HEK293T (cell line): ENCODE data around the gene MAPKAPK3.

Experiments used
- CTCF ChIA-PET: fragments of 350-600 bp; formaldehyde crosslinking; extraction: SDS; loops from one replicate; lab custom pipeline; 2021; ENCODE audit warnings: antibody characterized with exemption, inconsistent platforms; lab: Yijun Ruan, JAX
- POLR2A ChIA-PET: fragments of 350-600 bp; formaldehyde crosslinking; extraction: SDS; loops from one replicate; lab custom pipeline; 2020; ENCODE audit warnings: antibody characterized with exemption, inconsistent platforms; lab: Yijun Ruan, JAX
- DNase-seq: peaks from one replicate; pipeline ENCODE4 v3.0.0; 2012; ENCODE audit warnings: mixed read lengths; ENCODE audit errors: extremely low spot score
- ARNT ChIP-seq: fragments of 450-650 bp; IDR thresholded peaks from 2 replicates; pipeline ENCODE4 v1.6.1; 2017; ENCODE audit warnings: mild to moderate bottlenecking
- BHLHE40 ChIP-seq: fragments of 450-650 bp; IDR thresholded peaks from 2 replicates; pipeline ENCODE4 v1.6.1; 2016; ENCODE audit warnings: mild to moderate bottlenecking, moderate library complexity, borderline replicate concordance
- CTBP1 ChIP-seq: fragments of 450-650 bp; IDR thresholded peaks from 2 replicates; pipeline ENCODE4 v1.6.1; 2016; ENCODE audit warnings: borderline replicate concordance
- ELF4 ChIP-seq: fragments of 450-650 bp; IDR thresholded peaks from 2 replicates; pipeline ENCODE4 v1.6.1; 2017; ENCODE audit warnings: antibody characterized with exemption
- FOXA1 ChIP-seq: fragments of 450-650 bp; IDR thresholded peaks from 2 replicates; pipeline ENCODE4 v1.6.1; 2016; ENCODE audit warnings: mild to moderate bottlenecking
- FOXK2 ChIP-seq: fragments of 450-650 bp; IDR thresholded peaks from 2 replicates; pipeline ENCODE4 v1.6.1; 2016; ENCODE audit warnings: mild to moderate bottlenecking
- FOXM1 ChIP-seq: fragments of 450-650 bp; IDR thresholded peaks from 2 replicates; pipeline ENCODE4 v1.6.1; 2017; ENCODE audit warnings: mild to moderate bottlenecking, borderline replicate concordance
- HDGF ChIP-seq: fragments of 450-650 bp; IDR thresholded peaks from 2 replicates; pipeline ENCODE4 v1.6.1; 2017; ENCODE audit warnings: antibody characterized with exemption, borderline replicate concordance
- L3MBTL2 ChIP-seq: fragments of 450-650 bp; conservative IDR thresholded peaks from 2 replicates; pipeline ENCODE4 v1.6.1; 2016; ENCODE audit warnings: mild to moderate bottlenecking
- LEF1 ChIP-seq: fragments of 450-650 bp; IDR thresholded peaks from 2 replicates; pipeline ENCODE4 v1.6.1; 2017; ENCODE audit warnings: mild to moderate bottlenecking, borderline replicate concordance
- NFRKB ChIP-seq: fragments of 450-650 bp; IDR thresholded peaks from 2 replicates; pipeline ENCODE4 v1.6.1; 2016; ENCODE audit warnings: mild to moderate bottlenecking, moderate library complexity
- PKNOX1 ChIP-seq: fragments of 450-650 bp; IDR thresholded peaks from 2 replicates; pipeline ENCODE4 v1.6.1; 2016
- SP1 ChIP-seq: fragments of 450-650 bp; IDR thresholded peaks from 2 replicates; pipeline ENCODE4 v1.6.1; 2017
- SUZ12 ChIP-seq: fragments of 450-650 bp; IDR thresholded peaks from 2 replicates; pipeline ENCODE4 v1.6.1; 2016; ENCODE audit warnings: mild to moderate bottlenecking
- TARDBP ChIP-seq: fragments of 450-650 bp; IDR thresholded peaks from 2 replicates; pipeline ENCODE4 v1.6.1; 2016
- ZNF384 ChIP-seq: fragments of 450-650 bp; IDR thresholded peaks from 2 replicates; pipeline ENCODE4 v1.6.1; 2016

The MAPKAPK3 gene

DNA sequence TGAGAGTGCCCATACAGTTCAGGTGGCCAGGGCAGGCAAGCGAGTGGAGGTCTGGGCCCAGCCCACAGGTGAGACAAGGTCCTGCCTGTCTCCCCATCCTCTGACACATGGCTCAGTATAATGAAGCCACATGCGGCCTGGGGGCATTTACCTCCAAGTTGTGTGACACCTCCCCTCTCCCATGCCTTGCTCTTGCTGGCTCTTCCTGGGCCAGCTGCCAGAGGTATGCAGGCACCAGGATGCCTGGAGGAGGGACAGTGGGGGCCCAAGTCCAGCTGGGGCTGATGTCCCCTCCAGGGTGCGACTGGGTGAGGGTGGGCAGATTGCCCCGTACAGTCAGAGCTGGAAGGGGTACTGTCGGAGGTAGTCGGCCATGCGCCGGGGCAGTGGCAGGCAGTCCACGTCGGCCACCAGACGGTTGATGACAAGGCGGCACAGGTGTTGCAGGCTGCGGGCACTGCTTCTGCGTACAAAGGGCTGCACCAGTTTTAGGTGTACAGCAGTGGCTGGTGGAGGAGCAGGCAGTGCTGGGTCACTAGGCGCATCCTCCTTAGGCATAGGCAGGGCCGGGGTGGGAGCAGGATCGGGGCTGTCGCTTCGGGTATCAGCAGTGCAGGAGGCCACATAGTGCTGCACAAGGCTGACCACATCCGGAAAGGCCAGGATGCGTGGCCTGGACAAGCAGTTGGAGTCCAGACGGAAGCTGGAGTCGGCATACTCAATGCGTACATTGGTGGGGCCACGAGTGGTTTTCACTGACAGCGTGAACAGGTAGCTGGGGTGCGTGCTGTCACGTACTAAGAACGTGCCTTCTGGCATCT is 9.5 kb upstream of the MAPKAPK3 start:
- TF ChIP-seq ZNF384, result no peak
- no peak for TF ChIP-seq L3MBTL2
- no peak for TF ChIP-seq SUZ12
- TF ChIP-seq NFRKB, result no peak
- no peak for TF ChIP-seq HDGF
- no peak for TF ChIP-seq ELF4
- no peak for TF ChIP-seq SP1
- no peak for TF ChIP-seq FOXM1
- POLR2A ChIA-PET, result interaction anchor here (1.0 kb wide), 1 partner anchor 17 kb away, joined by 4 read pairs; no protein-coding TSS in a partner anchor
- CTCF ChIA-PET, result no interaction called here
- no peak for DNase-seq

DNA sequence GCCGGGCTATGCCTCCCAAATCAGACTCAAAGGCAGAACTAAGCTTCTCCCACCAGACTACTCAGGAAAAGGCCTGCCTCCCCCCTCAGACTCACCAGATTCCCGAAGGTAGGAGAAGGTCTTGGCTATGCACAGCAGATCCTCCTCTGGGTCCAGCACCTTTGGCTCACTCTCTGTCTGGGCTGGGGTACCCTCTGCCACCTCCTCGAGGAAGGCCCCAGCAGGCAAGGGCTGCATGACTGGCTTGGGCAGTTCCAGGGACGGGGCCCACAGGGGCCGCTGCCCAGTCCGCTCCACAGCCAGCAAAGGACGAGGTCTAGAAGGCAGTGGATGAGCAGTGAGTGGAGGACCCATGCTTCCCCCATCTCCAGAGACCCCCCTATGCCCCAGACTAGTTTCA is 8.7 kb upstream of the MAPKAPK3 start:
- ChIA-PET CTCF (no interaction called here), POLR2A (interaction anchor here (1.0 kb wide), 1 partner anchor 17 kb away, joined by 4 read pairs; no protein-coding TSS in a partner anchor)
- DNase-seq, result no peak
- TF ChIP-seq L3MBTL2 (no peak), ELF4 (no peak), NFRKB (no peak), SP1 (no peak), BHLHE40 (no peak), HDGF (no peak), SUZ12 (no peak), TARDBP (no peak), PKNOX1 (no peak), ARNT (no peak)

GRCh38 chr3:50609071-50609762 is 7.7 kb upstream of the MAPKAPK3 start:
- no peak for TF ChIP-seq ZNF384
- TF ChIP-seq L3MBTL2, result no peak
- TF ChIP-seq FOXM1, result no peak
- TF ChIP-seq ARNT, result no peak
- no peak for TF ChIP-seq TARDBP
- no peak for TF ChIP-seq NFRKB
- no peak for TF ChIP-seq CTBP1
- TF ChIP-seq SP1, result no peak
- ChIA-PET POLR2A (interaction anchor here (1.4 kb wide), 3 partner anchors 18 to 272 kb away, joined by 3 to 9 read pairs (median 4); partner anchors contain the start of gene HEMK1), CTCF (no interaction called here)
- no peak for DNase-seq

GRCh38 chr3:50609763-50610085 is 7.2 kb upstream of the MAPKAPK3 start:
- TF ChIP-seq L3MBTL2 (no peak), FOXA1 (no peak), NFRKB (no peak), ZNF384 (no peak), ELF4 (no peak), ARNT (no peak), HDGF (no peak), FOXK2 (no peak), BHLHE40 (no peak), SP1 (no peak), FOXM1 (no peak), PKNOX1 (no peak), TARDBP (no peak), LEF1 (no peak), SUZ12 (no peak), CTBP1 (no peak)
- ChIA-PET CTCF (no interaction called here), POLR2A (interaction anchor here (1.4 kb wide), 3 partner anchors 19 to 273 kb away, joined by 3 to 9 read pairs (median 4); partner anchors contain the start of gene HEMK1)
- DNase-seq, result no peak

- ChIA-PET CTCF (no interaction called here), POLR2A (interaction anchor here (1.1 to 3.3 kb wide), 5 partner anchors 12 to 273 kb away, joined by 3 to 26 read pairs (median 5); partner anchors contain the start of gene HEMK1)
- no peak for DNase-seq
- no peak for TF ChIP-seq FOXA1
- TF ChIP-seq SUZ12, result no peak
- TF ChIP-seq LEF1, result no peak
- TF ChIP-seq PKNOX1, result no peak
- no peak for TF ChIP-seq L3MBTL2
- no peak for TF ChIP-seq ZNF384
Observed at GRCh38 chr3:50610181-50610971, 6.6 kb upstream of the MAPKAPK3 start.
